ENCODE results near the gene SPAG16. TPM values are rescaled to one million over a fixed set of nuclear protein-coding genes. Genes with fewer than 3 reads are reported as not detected.

SPAG16 gene
- total RNA-seq, 1 experiment from 2014 or later = 17.2 TPM

GRCh38 chr2:214031566-214031965 is 747.3 kb downstream of the SPAG16 start:
- POLR2A ChIA-PET (ENCODE audit: unreplicated experiment) = no interaction called here
- H4K20me1 ChIP-seq (ENCODE audit: low read length) = no peaks in the 10 kb centered on the region
- H3K4me3 ChIP-seq (ENCODE audit: low read length) = no peak overlapping the region
- no peaks in the 10 kb centered on the region for H3F3A ChIP-seq (ENCODE audit: low read length, unreplicated experiment)
- no peaks in the 10 kb centered on the region for H3K27me3 ChIP-seq (ENCODE audit: low read length)
- no peak for ATAC-seq
- H3K27ac ChIP-seq (ENCODE audit: low read length) = no peak overlapping the region
- no peak overlapping the region for H3K9ac ChIP-seq (ENCODE audit: low read length)
- no peaks in the 10 kb centered on the region for H3K79me2 ChIP-seq (ENCODE audit: low read length)
- no peak for TF ChIP-seq EZH2 (IDR thresholded peaks at IDR 0.05; ENCODE audit: low read length, unreplicated experiment)
- no peak for TF ChIP-seq CTCF (conservative IDR thresholded peaks at IDR 0.05; ENCODE audit: low read depth, low read length)
- no peak for TF ChIP-seq EZH2phosphoT487 (IDR thresholded peaks at IDR 0.05; ENCODE audit: borderline replicate concordance, low read length)
- no peaks in the 10 kb centered on the region for H3K4me1 ChIP-seq (ENCODE audit: insufficient read depth, low read length)
- H3K9me2 ChIP-seq (replicated peaks; ENCODE audit: low read length) = no peaks in the 10 kb centered on the region
- H3K36me3 ChIP-seq (ENCODE audit: low read depth, low read length) = no peaks in the 10 kb centered on the region
- no peak overlapping the region for H3K4me2 ChIP-seq (ENCODE audit: low read length)
- no peak for DNase-seq
- intact Hi-C loops (cut with micrococcal nuclease) = no loop called here
- CTCF ChIA-PET = no interaction called here
- no peak overlapping the region for H2AFZ ChIP-seq (ENCODE audit: low read length)
- BruUV-seq (replicated peaks) = no TSS peak
- no peaks in the 10 kb centered on the region for H3K9me3 ChIP-seq (ENCODE audit: low read length)

- no TSS peak for BruUV-seq (replicated peaks)
- no peak overlapping the region for H3K4me3 ChIP-seq (ENCODE audit: low read length)
- DNase-seq (no peak), ATAC-seq (no peak)
- H3K9ac ChIP-seq (ENCODE audit: low read length) = no peak overlapping the region
- H3K9me2 ChIP-seq (replicated peaks; ENCODE audit: low read length) = no peaks in the 10 kb centered on the region
- H3K27me3 ChIP-seq (ENCODE audit: low read length) = no peaks in the 10 kb centered on the region
- ChIA-PET POLR2A (ENCODE audit: unreplicated experiment) (no interaction called here), CTCF (no interaction called here)
- H3K4me2 ChIP-seq (ENCODE audit: low read length) = no peak overlapping the region
- no peak for TF ChIP-seq EZH2 (IDR thresholded peaks at IDR 0.05; ENCODE audit: low read length, unreplicated experiment)
- no peak for TF ChIP-seq CTCF (conservative IDR thresholded peaks at IDR 0.05; ENCODE audit: low read depth, low read length)
- TF ChIP-seq EZH2phosphoT487 (IDR thresholded peaks at IDR 0.05; ENCODE audit: borderline replicate concordance, low read length) = no peak
- H3K4me1 ChIP-seq (ENCODE audit: insufficient read depth, low read length) = no peaks in the 10 kb centered on the region
- H3K9me3 ChIP-seq (ENCODE audit: low read length) = no peaks in the 10 kb centered on the region
- no peaks in the 10 kb centered on the region for H3K79me2 ChIP-seq (ENCODE audit: low read length)
- no peak overlapping the region for H3K27ac ChIP-seq (ENCODE audit: low read length)
- no peaks in the 10 kb centered on the region for H3F3A ChIP-seq (ENCODE audit: low read length, unreplicated experiment)
- intact Hi-C loops (cut with micrococcal nuclease) = no loop called here
- H2AFZ ChIP-seq (ENCODE audit: low read length) = no peak overlapping the region
- H3K36me3 ChIP-seq (ENCODE audit: low read depth, low read length) = no peaks in the 10 kb centered on the region
- H4K20me1 ChIP-seq (ENCODE audit: low read length) = no peaks in the 10 kb centered on the region
These were observed 750.2 kb downstream of the SPAG16 start for GRCh38 chr2:214034417-214034816.

GRCh38 chr2:214035091-214035852 is 751.0 kb downstream of the SPAG16 start:
- H3K27me3 ChIP-seq (ENCODE audit: low read length) = no peaks in the 10 kb centered on the region
- ATAC-seq (no peak), DNase-seq (no peak)
- no peak overlapping the region for H2AFZ ChIP-seq (ENCODE audit: low read length)
- no TSS peak for BruUV-seq (replicated peaks)
- H3K4me2 ChIP-seq (ENCODE audit: low read length) = no peak overlapping the region
- H3F3A ChIP-seq (ENCODE audit: low read length, unreplicated experiment) = no peaks in the 10 kb centered on the region
- intact Hi-C loops (cut with micrococcal nuclease) = no loop called here
- TF ChIP-seq EZH2phosphoT487 (IDR thresholded peaks at IDR 0.05; ENCODE audit: borderline replicate concordance, low read length) (no peak), EZH2 (IDR thresholded peaks at IDR 0.05; ENCODE audit: low read length, unreplicated experiment) (no peak), CTCF (conservative IDR thresholded peaks at IDR 0.05; ENCODE audit: low read depth, low read length) (no peak)
- no peaks in the 10 kb centered on the region for H4K20me1 ChIP-seq (ENCODE audit: low read length)
- H3K27ac ChIP-seq (ENCODE audit: low read length) = no peak overlapping the region
- no peaks in the 10 kb centered on the region for H3K4me1 ChIP-seq (ENCODE audit: insufficient read depth, low read length)
- no peaks in the 10 kb centered on the region for H3K36me3 ChIP-seq (ENCODE audit: low read depth, low read length)
- H3K9me3 ChIP-seq (ENCODE audit: low read length) = no peaks in the 10 kb centered on the region
- H3K9me2 ChIP-seq (replicated peaks; ENCODE audit: low read length) = no peaks in the 10 kb centered on the region
- H3K79me2 ChIP-seq (ENCODE audit: low read length) = no peaks in the 10 kb centered on the region
- no peak overlapping the region for H3K9ac ChIP-seq (ENCODE audit: low read length)
- ChIA-PET POLR2A (ENCODE audit: unreplicated experiment) (no interaction called here), CTCF (no interaction called here)
- no peak overlapping the region for H3K4me3 ChIP-seq (ENCODE audit: low read length)
